ENCODE data around the gene CREBRF. TPM values are rescaled to one million over a fixed set of nuclear protein-coding genes. Genes with fewer than 3 reads are reported as not detected.
"Not testable (repeated sequence)": the region's sequence is repeated elsewhere in the genome, so short reads cannot be mapped to it uniquely, and the experiment has no call there.

Gene CREBRF
- total and polyA plus RNA-seq, 4 donors, result 6.6 to 61.1 (median 22.8) TPM

GRCh38 chr5:173041881-173042762, 14.0 kb upstream of the CREBRF start:
- 87% methylated on average over 7 of the region's 7 CpGs for WGBS, 2 donors
- Histone ChIP-seq H3K4me3 (ENCODE audit: low read length in 2 of 2) (no peak overlapping the region), H3K27ac (ENCODE audit: low read depth in 1 of 2, low read length in 2 of 2) (no peak overlapping the region), H3K9me3 (ENCODE audit: control insufficient read depth, low read length) (no peaks in the 10 kb centered on the region), H3K27me3 (ENCODE audit: control insufficient read depth in 1 of 2, insufficient read depth in 2 of 2, low read length in 1 of 2) (no peaks in the 10 kb centered on the region), H3K36me3 (ENCODE audit: control insufficient read depth in 1 of 2, insufficient read depth in 2 of 2, low read length in 1 of 2) (no peaks in the 10 kb centered on the region), H3K4me1 (ENCODE audit: control insufficient read depth in 1 of 2, insufficient read depth in 2 of 2, low read length in 2 of 2) (peaks cover 0 to under 1% of the 10 kb centered on the region in 2 donors)
- ATAC-seq (ENCODE audit: low FRiP score) (no peak), DNase-seq (no peak)
- intact Hi-C loops (cut with DNase I), result no loop called here

DNA sequence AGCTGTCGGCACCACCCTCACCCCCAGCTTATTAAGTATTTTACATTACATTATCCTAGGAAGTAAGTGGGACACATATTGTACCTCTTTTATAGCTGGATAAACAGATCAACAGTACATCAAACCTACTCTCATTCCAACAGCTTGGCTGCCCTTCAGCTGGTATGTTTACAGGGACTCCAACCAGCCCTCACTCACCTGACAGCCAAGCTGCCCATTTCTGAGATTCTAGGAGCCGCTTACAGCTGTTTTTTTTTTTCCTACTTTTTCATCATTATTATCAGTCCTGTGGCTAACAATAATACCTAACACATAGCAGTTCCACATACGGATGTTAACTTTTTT, 13.4 kb upstream of the CREBRF start:
- intact Hi-C loops (cut with DNase I), result no loop called here
- no peak overlapping the region for H3K27ac ChIP-seq (ENCODE audit: low read depth in 1 of 2, low read length in 2 of 2)
- DNase-seq (no peak), ATAC-seq (ENCODE audit: low FRiP score) (no peak)
- WGBS, 2 donors, result 75 to 78% methylated on average over 3 of the region's 3 CpGs
- no peaks in the 10 kb centered on the region for H3K4me1 ChIP-seq (ENCODE audit: control insufficient read depth in 1 of 2, insufficient read depth in 2 of 2, low read length in 2 of 2)
- H3K9me3 ChIP-seq (ENCODE audit: control insufficient read depth, low read length), result no peaks in the 10 kb centered on the region
- H3K36me3 ChIP-seq (ENCODE audit: control insufficient read depth in 1 of 2, insufficient read depth in 2 of 2, low read length in 1 of 2), result no peaks in the 10 kb centered on the region
- H3K4me3 ChIP-seq (ENCODE audit: low read length in 2 of 2), result no peak overlapping the region
- H3K27me3 ChIP-seq (ENCODE audit: control insufficient read depth in 1 of 2, insufficient read depth in 2 of 2, low read length in 1 of 2), result no peaks in the 10 kb centered on the region

DNA sequence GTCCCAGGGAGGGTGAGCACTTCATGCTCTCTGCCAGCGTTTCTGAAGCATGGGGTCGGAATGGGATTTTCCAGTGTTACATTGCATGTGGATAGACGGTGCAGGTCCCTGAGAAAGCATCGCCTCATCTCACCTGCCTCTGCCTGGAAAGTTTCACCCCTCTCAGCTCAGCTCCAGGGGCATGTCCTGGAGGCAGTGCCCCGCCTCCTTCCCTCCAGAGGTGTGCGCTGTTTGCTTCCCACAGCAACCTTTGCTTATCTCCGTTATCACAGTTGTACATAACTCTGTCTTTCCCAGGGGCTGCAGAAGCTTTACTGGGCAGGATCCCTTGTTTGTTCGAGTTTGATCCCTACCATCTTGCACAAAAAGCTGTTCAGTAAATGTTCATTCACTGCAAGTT, 10.7 kb upstream of the CREBRF start:
- intact Hi-C loops (cut with DNase I), result no loop called here
- H3K9me3 ChIP-seq (ENCODE audit: control insufficient read depth, low read length), result no peaks in the 10 kb centered on the region
- DNase-seq (no peak), ATAC-seq (ENCODE audit: low FRiP score) (no peak)
- no peaks in the 10 kb centered on the region for H3K4me1 ChIP-seq (ENCODE audit: control insufficient read depth in 1 of 2, insufficient read depth in 2 of 2, low read length in 2 of 2)
- H3K27ac ChIP-seq (ENCODE audit: low read depth in 1 of 2, low read length in 2 of 2), result no peak overlapping the region
- no peaks in the 10 kb centered on the region for H3K36me3 ChIP-seq (ENCODE audit: control insufficient read depth in 1 of 2, insufficient read depth in 2 of 2, low read length in 1 of 2)
- no peak overlapping the region for H3K4me3 ChIP-seq (ENCODE audit: low read length in 2 of 2)
- 53 to 56% methylated on average over 8 of the region's 8 CpGs for WGBS, 2 donors
- H3K27me3 ChIP-seq (ENCODE audit: control insufficient read depth in 1 of 2, insufficient read depth in 2 of 2, low read length in 1 of 2), result no peaks in the 10 kb centered on the region

GRCh38 chr5:173047096-173047837, 8.9 kb upstream of the CREBRF start:
- intact Hi-C loops (cut with DNase I); H3K27me3 ChIP-seq (ENCODE audit: control insufficient read depth in 1 of 2, insufficient read depth in 2 of 2, low read length in 1 of 2); DNase-seq; H3K27ac ChIP-seq (ENCODE audit: low read depth in 1 of 2, low read length in 2 of 2); ATAC-seq (ENCODE audit: low FRiP score); H3K4me3 ChIP-seq (ENCODE audit: low read length in 2 of 2); H3K4me1 ChIP-seq (ENCODE audit: control insufficient read depth in 1 of 2, insufficient read depth in 2 of 2, low read length in 2 of 2); H3K36me3 ChIP-seq (ENCODE audit: control insufficient read depth in 1 of 2, insufficient read depth in 2 of 2, low read length in 1 of 2); H3K9me3 ChIP-seq (ENCODE audit: control insufficient read depth, low read length): not testable (repeated sequence)
- WGBS, 2 donors, result 66 to 72% methylated on average over 12 of the region's 12 CpGs

DNA sequence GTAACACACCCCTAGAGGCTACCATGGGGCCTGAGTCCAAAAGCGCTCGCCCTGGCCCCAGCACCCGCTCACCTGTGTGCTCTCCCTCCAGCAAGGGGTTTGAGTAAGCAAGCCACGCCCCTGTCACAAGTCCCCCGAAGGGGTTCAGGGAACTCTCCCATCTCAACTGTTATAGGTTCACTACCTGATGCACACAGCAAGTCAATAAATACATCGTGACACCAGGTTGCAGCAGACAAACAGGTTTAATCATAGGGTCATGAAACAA, 8.4 kb upstream of the CREBRF start:
- ATAC-seq (ENCODE audit: low FRiP score) (no peak), DNase-seq (no peak)
- Histone ChIP-seq H3K9me3 (ENCODE audit: control insufficient read depth, low read length) (no peaks in the 10 kb centered on the region), H3K27ac (ENCODE audit: low read depth in 1 of 2, low read length in 2 of 2) (no peak overlapping the region), H3K36me3 (ENCODE audit: control insufficient read depth in 1 of 2, insufficient read depth in 2 of 2, low read length in 1 of 2) (no peaks in the 10 kb centered on the region), H3K4me3 (ENCODE audit: low read length in 2 of 2) (no peak overlapping the region), H3K27me3 (ENCODE audit: control insufficient read depth in 1 of 2, insufficient read depth in 2 of 2, low read length in 1 of 2) (no peaks in the 10 kb centered on the region), H3K4me1 (ENCODE audit: control insufficient read depth in 1 of 2, insufficient read depth in 2 of 2, low read length in 2 of 2) (no peaks in the 10 kb centered on the region)
- intact Hi-C loops (cut with DNase I), result no loop called here
- WGBS, 2 donors, result 59 to 61% methylated on average over 6 of the region's 6 CpGs

- Histone ChIP-seq H3K4me3 (ENCODE audit: low read length in 2 of 2) (no peak overlapping the region), H3K27me3 (ENCODE audit: control insufficient read depth in 1 of 2, insufficient read depth in 2 of 2, low read length in 1 of 2) (no peaks in the 10 kb centered on the region), H3K27ac (ENCODE audit: low read depth in 1 of 2, low read length in 2 of 2) (no peak overlapping the region), H3K36me3 (ENCODE audit: control insufficient read depth in 1 of 2, insufficient read depth in 2 of 2, low read length in 1 of 2) (no peaks in the 10 kb centered on the region), H3K9me3 (ENCODE audit: control insufficient read depth, low read length) (no peaks in the 10 kb centered on the region), H3K4me1 (ENCODE audit: control insufficient read depth in 1 of 2, insufficient read depth in 2 of 2, low read length in 2 of 2) (no peaks in the 10 kb centered on the region)
- DNase-seq (no peak), ATAC-seq (ENCODE audit: low FRiP score) (no peak)
- WGBS, 2 donors, result 57 to 62% methylated on average over 2 of the region's 2 CpGs
- intact Hi-C loops (cut with DNase I), result loop anchor here in 1 of 2 donors (10.0 kb wide), 1 partner anchor 94 kb away; the partner anchor contains the start of gene BNIP1
Observed at GRCh38 chr5:173050791-173051190, 5.4 kb upstream of the CREBRF start.

DNA sequence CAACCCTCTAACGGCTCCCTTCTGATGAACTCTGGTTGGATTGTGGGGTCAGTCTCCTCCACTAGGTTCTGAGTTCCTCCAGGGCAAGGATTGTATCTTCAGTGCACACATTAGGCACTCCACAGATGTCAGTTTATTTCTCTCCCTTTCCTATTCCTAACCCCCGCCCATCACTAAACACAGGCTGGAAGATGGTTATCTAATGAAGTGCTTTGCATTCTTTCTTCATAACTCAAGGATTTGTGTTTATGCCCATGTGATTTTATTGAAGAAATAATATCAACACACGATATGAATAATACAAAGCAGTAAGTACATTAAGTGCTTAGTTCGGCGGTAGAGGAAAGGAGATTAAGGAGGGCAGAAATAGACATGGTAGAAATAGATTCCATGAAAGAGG, 4.4 kb upstream of the CREBRF start:
- no peak overlapping the region for H3K27ac ChIP-seq (ENCODE audit: low read depth in 1 of 2, low read length in 2 of 2)
- H3K4me3 ChIP-seq (ENCODE audit: low read length in 2 of 2), result no peak overlapping the region
- intact Hi-C loops (cut with DNase I), result loop anchor here in 1 of 2 donors (10.0 kb wide), 1 partner anchor 93 kb away; the partner anchor contains the start of gene BNIP1
- H3K27me3 ChIP-seq (ENCODE audit: control insufficient read depth in 1 of 2, insufficient read depth in 2 of 2, low read length in 1 of 2), result no peaks in the 10 kb centered on the region
- no peaks in the 10 kb centered on the region for H3K36me3 ChIP-seq (ENCODE audit: control insufficient read depth in 1 of 2, insufficient read depth in 2 of 2, low read length in 1 of 2)
- no peaks in the 10 kb centered on the region for H3K9me3 ChIP-seq (ENCODE audit: control insufficient read depth, low read length)
- DNase-seq (no peak), ATAC-seq (ENCODE audit: low FRiP score) (no peak)
- H3K4me1 ChIP-seq (ENCODE audit: control insufficient read depth in 1 of 2, insufficient read depth in 2 of 2, low read length in 2 of 2), result no peaks in the 10 kb centered on the region
- WGBS, 2 donors, result 41 to 52% methylated on average over 5 of the region's 5 CpGs

DNA sequence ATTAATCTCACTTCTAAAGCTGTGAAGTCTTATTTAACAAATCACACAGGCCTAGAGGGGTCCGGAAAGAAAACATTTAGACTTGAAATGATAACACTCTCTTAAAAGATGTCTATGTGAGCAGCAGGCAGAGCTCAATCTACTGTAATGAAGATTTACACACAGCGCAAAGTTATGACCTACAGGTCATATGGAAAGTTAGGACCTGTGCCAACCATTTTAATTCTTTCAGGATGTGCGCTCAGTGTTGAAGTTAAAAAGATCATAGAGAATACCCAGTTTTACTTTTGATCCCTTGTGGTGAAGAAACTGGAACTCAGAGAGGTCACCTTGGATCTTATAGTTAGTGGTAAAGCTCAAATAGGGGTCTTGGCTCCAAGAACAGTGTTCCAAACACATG, 3.1 kb upstream of the CREBRF start:
- Histone ChIP-seq H3K9me3 (ENCODE audit: control insufficient read depth, low read length) (no peaks in the 10 kb centered on the region), H3K4me1 (ENCODE audit: control insufficient read depth in 1 of 2, insufficient read depth in 2 of 2, low read length in 2 of 2) (no peaks in the 10 kb centered on the region), H3K4me3 (ENCODE audit: low read length in 2 of 2) (no peak overlapping the region), H3K27me3 (ENCODE audit: control insufficient read depth in 1 of 2, insufficient read depth in 2 of 2, low read length in 1 of 2) (no peaks in the 10 kb centered on the region), H3K36me3 (ENCODE audit: control insufficient read depth in 1 of 2, insufficient read depth in 2 of 2, low read length in 1 of 2) (no peaks in the 10 kb centered on the region), H3K27ac (ENCODE audit: low read depth in 1 of 2, low read length in 2 of 2) (no peak overlapping the region)
- ATAC-seq (ENCODE audit: low FRiP score), result no peak
- no peak for DNase-seq
- 80 to 88% methylated on average over 3 of the region's 3 CpGs for WGBS, 2 donors
- intact Hi-C loops (cut with DNase I), result loop anchor here in 1 of 2 donors (10.0 kb wide), 1 partner anchor 92 kb away; the partner anchor contains the start of gene BNIP1
